Hepatocyte (in vitro differentiated cells): Measurements from ENCODE around the gene ZNF423. TPM values are rescaled to one million over a fixed set of nuclear protein-coding genes. Genes with fewer than 3 reads are reported as not detected.
A peak's percentile ranks its signal among the peaks of the same experiment; 100 is the strongest.

ENCODE experiments used
- DNase-seq: peaks from one replicate; pipeline ENCODE4 v3.0.0-alpha.2; 2016; ENCODE audit warnings: low spot score
- H2AFZ ChIP-seq: fragments of 200-600 bp; sonication (generic); 2 replicates; pipeline ENCODE4 v1.6.0; 2016; ENCODE audit warnings: antibody characterized with exemption, mild to moderate bottlenecking
- H3K27ac ChIP-seq: fragments of 200-600 bp; sonication (generic); 2 replicates; pipeline ENCODE4 v1.5.1; 2016; ENCODE audit warnings: mild to moderate bottlenecking
- H3K27me3 ChIP-seq: fragments of 200-600 bp; sonication (generic); 2 replicates; pipeline ENCODE4 v1.6.1; 2016
- H3K36me3 ChIP-seq: fragments of 200-600 bp; sonication (generic); replicated peaks from 2 replicates; pipeline ENCODE4 v1.5.1; 2016; ENCODE audit warnings: low read depth; ENCODE audit not compliant: insufficient read depth
- H3K4me1 ChIP-seq: fragments of 200-600 bp; sonication (generic); 2 replicates; pipeline ENCODE4 v1.5.1; 2016; ENCODE audit warnings: mild to moderate bottlenecking, moderate library complexity; ENCODE audit not compliant: insufficient read depth
- H3K4me2 ChIP-seq: fragments of 200-600 bp; sonication (generic); 2 replicates; pipeline ENCODE4 v1.6.0; 2016
- H3K4me3 ChIP-seq: fragments of 200-600 bp; sonication (generic); 2 replicates; pipeline ENCODE4 v1.5.1; 2016; ENCODE audit warnings: mild to moderate bottlenecking
- H3K79me2 ChIP-seq: fragments of 200-600 bp; sonication (generic); 2 replicates; pipeline ENCODE4 v1.6.0; 2017; ENCODE audit warnings: mild to moderate bottlenecking
- H3K9me2 ChIP-seq: fragments of 200-600 bp; sonication (generic); replicated peaks from 2 replicates; pipeline ENCODE4 v1.6.0; 2017; ENCODE audit warnings: mild to moderate bottlenecking; ENCODE audit not compliant: insufficient read depth
- H3K9me3 ChIP-seq: fragments of 200-600 bp; sonication (generic); 2 replicates; pipeline ENCODE4 v1.5.1; 2016; ENCODE audit warnings: low read depth, mild to moderate bottlenecking
- H4K20me1 ChIP-seq: fragments of 200-600 bp; sonication (generic); 2 replicates; pipeline ENCODE4 v1.6.0; 2016; ENCODE audit warnings: mild to moderate bottlenecking; ENCODE audit not compliant: insufficient read depth, poor library complexity, severe bottlenecking
- EZH2 ChIP-seq: fragments of 200-600 bp; sonication (generic); IDR thresholded peaks from 2 replicates; pipeline ENCODE4 v1.6.1; 2016; ENCODE audit warnings: antibody characterized with exemption, mild to moderate bottlenecking, borderline replicate concordance
- EZH2phosphoT487 ChIP-seq: fragments of 200-600 bp; sonication (generic); IDR thresholded peaks from one replicate; pipeline ENCODE4 v1.6.1; 2018; ENCODE audit warnings: antibody characterized with exemption, mild to moderate bottlenecking, low read depth, moderate library complexity; ENCODE audit not compliant: unreplicated experiment, severe bottlenecking
- WGBS: methylation state at CpG from one replicate; pipeline ENCODE4 v1.1.6; 2016; ENCODE audit warnings: low lambda C conversion rate; ENCODE audit errors: missing lambda C conversion rate; 5-methylcytosine and 5-hydroxymethylcytosine counted together
- polyA plus RNA-seq: library from polyadenylated mRNA; unstranded; fragments of >200 nt; fragmentation: Nextera tagmentation; extraction: Ambion mirVana; gene quantifications from 2 replicates; pipeline ENCODE4 v1.2.1, GENCODE V29; 2016
- total RNA-seq: library from RNA; depleted of rRNA; stranded (reverse); fragments of >200 nt; gene quantifications from 2 replicates; pipeline ENCODE4 v1.2.3, GENCODE V29; 2014
- TF ChIP-seq, protein P1 (sequence below): fragments of 200-600 bp; sonication (generic); IDR thresholded peaks from 2 replicates; pipeline ENCODE4 v1.5.1; 2016; ENCODE audit warnings: antibody characterized with exemption, mild to moderate bottlenecking; ENCODE audit not compliant: poor library complexity

Gene ZNF423
- total and polyA plus RNA-seq, 2 experiments from 2014 or later = 9.6 to 11.8 TPM

DNA sequence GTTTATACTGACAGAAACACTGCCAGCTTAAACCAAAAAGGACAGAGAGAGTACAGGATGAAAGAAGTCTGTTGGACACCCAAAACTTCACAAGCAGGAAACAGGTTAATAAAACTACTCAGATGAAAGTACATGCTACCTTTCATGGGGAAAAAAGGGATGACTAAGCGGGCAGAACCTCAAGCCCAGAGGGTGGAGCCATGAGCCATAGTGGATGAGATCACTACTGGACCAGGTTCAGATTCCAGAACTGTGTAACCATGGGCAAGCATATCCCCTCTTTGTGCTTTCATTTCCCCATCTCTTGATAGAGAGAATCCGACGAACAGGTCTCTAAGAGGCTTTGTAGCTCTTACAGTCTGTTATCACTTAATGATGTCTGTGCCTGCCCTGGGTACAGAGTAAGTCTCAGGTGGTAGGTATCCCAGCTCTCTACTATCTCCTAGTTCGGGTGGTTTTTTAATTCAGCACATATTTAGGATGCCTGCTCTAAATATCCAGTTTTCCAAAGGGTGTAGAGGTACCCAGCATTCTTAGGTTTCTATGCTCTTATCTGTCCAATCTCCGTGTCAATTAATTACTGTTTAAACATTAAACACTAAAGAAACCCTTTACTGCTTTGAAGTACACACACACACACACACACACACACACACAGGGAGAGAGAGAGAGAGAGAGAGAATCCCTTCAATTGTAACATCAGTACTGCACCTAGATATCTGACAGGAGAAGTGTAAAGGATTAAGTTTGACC is 206.7 kb downstream of the ZNF423 start:
- Histone ChIP-seq H3K36me3 (no peaks in the 10 kb centered on the region), H3K27me3 (no peaks in the 10 kb centered on the region), H3K9me3 (peaks cover 9% of the 10 kb centered on the region), H2AFZ (no peak overlapping the region), H3K79me2 (no peaks in the 10 kb centered on the region), H3K4me2 (peak overlapping the region; percentile 66), H3K4me3 (no peak overlapping the region), H3K4me1 (peaks cover 32% of the 10 kb centered on the region), H3K9me2 (no peaks in the 10 kb centered on the region), H4K20me1 (no peaks in the 10 kb centered on the region), H3K27ac (peak overlapping the region; percentile 93)
- WGBS = 65% methylated on average over 5 of the region's 5 CpGs
- DNase-seq = no peak
- TF ChIP-seq, protein P1, sequence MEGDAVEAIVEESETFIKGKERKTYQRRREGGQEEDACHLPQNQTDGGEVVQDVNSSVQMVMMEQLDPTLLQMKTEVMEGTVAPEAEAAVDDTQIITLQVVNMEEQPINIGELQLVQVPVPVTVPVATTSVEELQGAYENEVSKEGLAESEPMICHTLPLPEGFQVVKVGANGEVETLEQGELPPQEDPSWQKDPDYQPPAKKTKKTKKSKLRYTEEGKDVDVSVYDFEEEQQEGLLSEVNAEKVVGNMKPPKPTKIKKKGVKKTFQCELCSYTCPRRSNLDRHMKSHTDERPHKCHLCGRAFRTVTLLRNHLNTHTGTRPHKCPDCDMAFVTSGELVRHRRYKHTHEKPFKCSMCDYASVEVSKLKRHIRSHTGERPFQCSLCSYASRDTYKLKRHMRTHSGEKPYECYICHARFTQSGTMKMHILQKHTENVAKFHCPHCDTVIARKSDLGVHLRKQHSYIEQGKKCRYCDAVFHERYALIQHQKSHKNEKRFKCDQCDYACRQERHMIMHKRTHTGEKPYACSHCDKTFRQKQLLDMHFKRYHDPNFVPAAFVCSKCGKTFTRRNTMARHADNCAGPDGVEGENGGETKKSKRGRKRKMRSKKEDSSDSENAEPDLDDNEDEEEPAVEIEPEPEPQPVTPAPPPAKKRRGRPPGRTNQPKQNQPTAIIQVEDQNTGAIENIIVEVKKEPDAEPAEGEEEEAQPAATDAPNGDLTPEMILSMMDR = no peak
- TF ChIP-seq EZH2phosphoT487 (no peak), EZH2 (no peak)

DNA sequence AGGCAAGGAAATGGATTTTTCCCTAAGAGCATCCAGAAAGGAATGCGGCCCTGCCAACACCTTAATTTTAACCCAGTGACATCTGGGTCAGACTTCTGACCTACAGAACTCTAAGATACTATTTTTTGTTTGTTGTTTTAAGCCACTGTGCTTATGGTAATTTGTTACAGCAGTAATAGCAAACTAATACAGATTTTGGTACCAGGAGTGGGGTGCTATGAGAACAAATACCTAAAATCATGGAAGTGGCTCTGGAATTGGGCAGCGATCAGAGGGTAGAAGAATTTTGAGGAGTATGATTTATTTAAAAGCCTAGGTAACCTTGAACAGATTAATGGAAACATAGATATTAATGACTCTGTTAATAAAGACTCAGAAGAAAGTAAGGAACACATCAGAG is 208.2 kb downstream of the ZNF423 start:
- H4K20me1 ChIP-seq = no peaks in the 10 kb centered on the region
- H3K4me3 ChIP-seq = no peak overlapping the region
- WGBS = 74% methylated on average over 2 of the region's 2 CpGs
- DNase-seq = no peak
- H3K27me3 ChIP-seq = no peaks in the 10 kb centered on the region
- H3K9me3 ChIP-seq = peaks cover 9% of the 10 kb centered on the region
- H3K4me2 ChIP-seq = no peak overlapping the region
- H3K36me3 ChIP-seq = no peaks in the 10 kb centered on the region
- H3K27ac ChIP-seq = no peak overlapping the region
- H3K4me1 ChIP-seq = peaks cover 24% of the 10 kb centered on the region
- no peaks in the 10 kb centered on the region for H3K79me2 ChIP-seq
- no peaks in the 10 kb centered on the region for H3K9me2 ChIP-seq
- H2AFZ ChIP-seq = no peak overlapping the region
- TF ChIP-seq EZH2phosphoT487 (no peak), EZH2 (no peak)
- TF ChIP-seq, protein P1 = no peak

DNA sequence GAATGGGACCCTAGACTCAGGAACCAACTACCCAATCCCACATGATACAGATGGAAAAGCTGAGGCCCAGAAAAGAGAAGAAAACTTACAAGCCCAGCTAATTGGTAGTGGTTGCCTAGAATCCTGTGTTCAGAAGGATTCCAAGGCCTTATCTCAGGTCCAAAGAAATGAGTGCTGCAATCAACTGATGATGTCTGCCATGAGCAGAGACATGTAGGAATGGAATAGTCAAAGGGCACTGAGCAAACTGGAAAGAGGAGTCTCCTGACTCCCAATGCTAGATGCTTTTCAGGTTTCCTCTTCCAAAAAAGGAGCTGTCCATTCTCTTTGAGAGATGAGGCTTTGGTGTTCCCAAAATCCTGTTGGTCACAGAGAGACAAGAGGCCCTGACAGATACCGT is 210.6 kb downstream of the ZNF423 start:
- Histone ChIP-seq H3K9me2 (no peaks in the 10 kb centered on the region), H3K4me3 (no peak overlapping the region), H3K36me3 (no peaks in the 10 kb centered on the region), H3K27me3 (no peaks in the 10 kb centered on the region), H3K4me2 (no peak overlapping the region), H3K79me2 (no peaks in the 10 kb centered on the region), H3K4me1 (peaks cover 20% of the 10 kb centered on the region), H3K9me3 (peaks cover 9% of the 10 kb centered on the region), H3K27ac (no peak overlapping the region), H4K20me1 (no peaks in the 10 kb centered on the region), H2AFZ (no peak overlapping the region)
- WGBS = 100% methylated on average over 1 of the region's 1 CpG
- no peak for DNase-seq
- no peak for TF ChIP-seq EZH2
- no peak for TF ChIP-seq EZH2phosphoT487
- TF ChIP-seq, protein P1 = no peak
